SK-N-MC (cell line): Measurements from ENCODE around the gene RFWD3.

ENCODE experiments used
- EZH2 ChIP-seq: fragments of 200-600 bp; sonication (generic); IDR thresholded peaks from one replicate; pipeline ENCODE4 v1.6.1; 2017; ENCODE audit warnings: antibody characterized with exemption
- FOXP2 ChIP-seq: optimal IDR thresholded peaks from 2 replicates; pipeline ENCODE3; 2011; ENCODE audit warnings: mild to moderate bottlenecking, moderate library complexity; ENCODE audit not compliant: insufficient read depth; ENCODE audit errors: extremely low read length, control extremely low read depth
- POLR2AphosphoS5 ChIP-seq: IDR thresholded peaks from 2 replicates; pipeline ENCODE4 v1.6.1; 2012; ENCODE audit warnings: mild to moderate bottlenecking, low read depth, low read length, borderline replicate concordance

DNA sequence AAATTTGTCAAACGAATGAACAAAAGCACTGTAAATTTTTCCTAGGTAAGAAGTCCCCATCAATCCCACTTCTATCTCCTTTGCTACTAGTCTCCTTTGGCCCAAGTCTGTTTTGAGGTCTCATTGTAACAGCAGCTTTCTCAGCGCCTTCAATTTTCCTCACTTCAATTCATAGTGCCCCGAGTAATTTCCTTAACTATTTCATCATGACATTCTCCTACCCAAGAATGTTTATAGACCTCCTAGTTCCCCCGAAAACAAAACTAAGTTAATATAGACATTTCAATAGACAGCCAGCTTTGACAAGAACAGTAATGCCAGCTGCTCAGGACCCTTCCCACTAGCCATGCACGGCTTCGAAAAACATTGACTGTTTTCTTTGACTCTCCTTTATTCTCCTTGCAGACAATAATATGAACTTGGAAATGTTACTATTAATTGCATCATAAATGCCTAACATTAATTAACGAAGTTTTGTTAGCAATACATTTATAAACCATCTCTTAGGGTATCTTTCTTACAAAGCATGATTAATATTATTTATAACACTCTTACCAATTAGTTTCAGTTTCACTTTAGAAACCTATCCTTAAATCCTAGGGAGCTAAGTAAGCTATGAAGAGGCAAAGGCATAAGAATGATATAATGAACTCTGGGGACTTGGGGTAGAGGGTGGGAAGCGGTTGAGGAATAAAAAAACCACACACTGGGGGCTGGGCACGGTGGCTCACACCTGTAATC lies 82.6 kb downstream of the RFWD3 start:
- TF ChIP-seq EZH2 (no peak), POLR2AphosphoS5 (no peak), FOXP2 (no peak)
